ENCODE measurements around the gene LRRC26.

Gene LRRC26

GRCh38 chr9:137174722-137175293, 5.0 kb upstream of the LRRC26 start:
- Histone ChIP-seq H3K27me3 (ENCODE audit: control insufficient read depth in 1 of 2, insufficient read depth in 2 of 2, low read length in 2 of 2) (peaks cover 28 to 31% of the 10 kb centered on the region in 2 donors), H3K27ac (ENCODE audit: low read depth, low read length) (no peak overlapping the region)

DNA sequence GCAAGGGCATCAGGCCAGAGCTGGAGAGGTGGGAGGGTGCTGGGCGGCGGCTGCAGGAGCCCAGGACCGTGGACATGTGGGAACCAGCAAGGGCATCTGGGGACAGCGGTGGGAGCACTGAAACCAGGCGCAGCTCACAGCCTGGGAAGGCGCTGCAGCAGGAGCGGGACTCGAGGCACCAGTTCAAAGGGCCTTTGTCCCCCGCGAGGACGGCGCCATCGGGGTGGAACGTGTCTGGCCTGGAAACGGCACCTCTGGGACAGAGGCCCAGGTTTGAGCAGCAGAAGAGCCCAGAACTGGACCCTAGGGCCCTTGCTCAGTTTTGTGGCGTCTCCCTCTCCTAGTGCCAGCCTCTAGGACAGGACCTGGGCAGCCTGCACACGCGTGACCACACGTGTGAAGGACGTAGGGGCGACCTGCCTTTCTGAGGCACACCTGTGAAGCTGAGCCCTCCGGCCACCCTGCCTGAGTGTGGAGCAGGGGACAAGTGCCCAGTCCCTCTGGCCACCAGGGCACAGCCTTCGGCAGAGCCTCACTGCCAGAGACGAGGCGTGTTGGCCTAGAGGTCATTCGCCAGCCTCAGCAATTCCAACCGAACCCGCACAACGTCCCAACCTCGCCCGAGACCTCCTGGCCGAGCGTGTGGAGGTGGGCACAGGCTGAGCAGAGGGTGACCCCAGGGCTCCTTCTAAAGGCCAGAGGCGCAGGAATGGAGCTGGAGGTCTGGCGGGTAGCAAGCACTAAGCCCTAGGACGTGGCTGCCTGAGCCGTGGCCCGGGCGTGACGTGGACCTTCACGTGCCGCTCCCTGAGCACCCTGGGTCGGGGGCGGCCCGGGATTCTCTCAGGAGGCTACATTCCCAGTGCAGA, 4.2 kb upstream of the LRRC26 start:
- no peaks in the 10 kb centered on the region for H3K9me3 ChIP-seq (ENCODE audit: control insufficient read depth in 1 of 2, low read length in 2 of 2)
- H3K4me3 ChIP-seq (ENCODE audit: low read depth in 1 of 2, low read length in 2 of 2) = no peak overlapping the region
- H3K36me3 ChIP-seq (ENCODE audit: control insufficient read depth in 1 of 2, insufficient read depth in 2 of 2, low read length in 2 of 2) = peaks cover 0 to 12% of the 10 kb centered on the region in 2 donors
- H3K27me3 ChIP-seq (ENCODE audit: control insufficient read depth in 1 of 2, insufficient read depth in 2 of 2, low read length in 2 of 2) = peaks cover 28 to 31% of the 10 kb centered on the region in 2 donors
- H3K9ac ChIP-seq (ENCODE audit: low read depth in 1 of 2, low read length in 2 of 2) = no peak overlapping the region
- H3K4me1 ChIP-seq (ENCODE audit: control insufficient read depth in 1 of 2, insufficient read depth in 2 of 2, low read length in 2 of 2) = peaks cover 0 to 29% of the 10 kb centered on the region in 2 donors
- H3K27ac ChIP-seq (ENCODE audit: low read depth, low read length) = no peak overlapping the region

More at GRCh38 chr9:137174722-137175293, 5.0 kb upstream of the LRRC26 start:
- Histone ChIP-seq H3K36me3 (ENCODE audit: control insufficient read depth in 1 of 2, insufficient read depth in 2 of 2, low read length in 2 of 2) (peaks cover under 1 to 19% of the 10 kb centered on the region in 2 donors), H3K4me1 (ENCODE audit: control insufficient read depth in 1 of 2, insufficient read depth in 2 of 2, low read length in 2 of 2) (peaks cover 0 to 29% of the 10 kb centered on the region in 2 donors), H3K9ac (ENCODE audit: low read depth in 1 of 2, low read length in 2 of 2) (no peak overlapping the region), H3K4me3 (ENCODE audit: low read depth in 1 of 2, low read length in 2 of 2) (no peak overlapping the region), H3K9me3 (ENCODE audit: control insufficient read depth in 1 of 2, low read length in 2 of 2) (no peaks in the 10 kb centered on the region)

DNA sequence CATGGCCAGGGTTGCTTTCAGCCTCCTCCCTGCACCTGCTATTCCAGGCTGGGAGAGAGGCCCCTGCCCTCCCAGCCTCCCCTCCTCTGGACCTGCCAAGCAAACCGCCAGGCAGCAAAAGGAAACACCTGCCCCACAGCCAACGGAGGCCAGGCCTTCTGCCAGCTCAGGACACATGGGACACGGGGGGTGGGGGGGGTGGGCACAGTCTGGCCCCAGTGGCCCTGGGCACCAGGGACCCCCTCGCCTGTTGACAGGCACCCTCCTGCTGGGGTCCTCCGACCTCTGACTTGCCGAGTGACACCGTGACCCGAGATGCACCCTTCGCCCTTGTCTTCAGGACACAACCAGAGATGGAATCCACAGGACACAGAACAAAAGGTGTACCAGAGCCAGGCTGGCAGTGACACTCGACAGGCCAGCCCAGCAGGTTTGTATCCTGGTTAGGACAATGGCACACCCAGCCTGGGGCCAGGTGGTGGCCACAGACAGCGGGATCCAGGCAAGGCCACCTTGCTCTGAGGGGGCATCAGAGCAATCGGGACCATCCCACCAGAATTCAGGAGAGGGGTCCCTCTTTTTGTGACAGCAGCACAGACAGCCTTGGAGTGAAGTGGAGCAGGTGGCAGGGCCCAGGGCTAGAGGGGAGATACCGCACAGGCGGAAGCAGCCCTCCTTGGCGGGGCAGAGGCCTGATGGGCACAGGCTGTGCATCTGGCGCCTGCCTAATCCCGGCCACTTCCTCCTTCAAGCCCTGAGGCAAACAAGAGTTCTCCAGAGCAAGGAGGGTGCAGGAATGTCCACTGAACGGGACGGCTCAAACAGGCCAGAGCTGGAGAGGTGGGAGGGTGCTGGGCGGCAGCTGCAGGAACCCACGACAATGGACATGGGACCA, 3.3 kb upstream of the LRRC26 start:
- peaks cover 0 to 6% of the 10 kb centered on the region in 2 donors for H3K36me3 ChIP-seq (ENCODE audit: control insufficient read depth in 1 of 2, insufficient read depth in 2 of 2, low read length in 2 of 2)
- no peak overlapping the region for H3K27ac ChIP-seq (ENCODE audit: low read depth, low read length)
- H3K27me3 ChIP-seq (ENCODE audit: control insufficient read depth in 1 of 2, insufficient read depth in 2 of 2, low read length in 2 of 2) = peaks cover 28 to 31% of the 10 kb centered on the region in 2 donors
- H3K4me3 ChIP-seq (ENCODE audit: low read depth in 1 of 2, low read length in 2 of 2) = no peak overlapping the region
- H3K4me1 ChIP-seq (ENCODE audit: control insufficient read depth in 1 of 2, insufficient read depth in 2 of 2, low read length in 2 of 2) = peaks cover 0 to 30% of the 10 kb centered on the region in 2 donors
- no peaks in the 10 kb centered on the region for H3K9me3 ChIP-seq (ENCODE audit: control insufficient read depth in 1 of 2, low read length in 2 of 2)
- no peak overlapping the region for H3K9ac ChIP-seq (ENCODE audit: low read depth in 1 of 2, low read length in 2 of 2)

DNA sequence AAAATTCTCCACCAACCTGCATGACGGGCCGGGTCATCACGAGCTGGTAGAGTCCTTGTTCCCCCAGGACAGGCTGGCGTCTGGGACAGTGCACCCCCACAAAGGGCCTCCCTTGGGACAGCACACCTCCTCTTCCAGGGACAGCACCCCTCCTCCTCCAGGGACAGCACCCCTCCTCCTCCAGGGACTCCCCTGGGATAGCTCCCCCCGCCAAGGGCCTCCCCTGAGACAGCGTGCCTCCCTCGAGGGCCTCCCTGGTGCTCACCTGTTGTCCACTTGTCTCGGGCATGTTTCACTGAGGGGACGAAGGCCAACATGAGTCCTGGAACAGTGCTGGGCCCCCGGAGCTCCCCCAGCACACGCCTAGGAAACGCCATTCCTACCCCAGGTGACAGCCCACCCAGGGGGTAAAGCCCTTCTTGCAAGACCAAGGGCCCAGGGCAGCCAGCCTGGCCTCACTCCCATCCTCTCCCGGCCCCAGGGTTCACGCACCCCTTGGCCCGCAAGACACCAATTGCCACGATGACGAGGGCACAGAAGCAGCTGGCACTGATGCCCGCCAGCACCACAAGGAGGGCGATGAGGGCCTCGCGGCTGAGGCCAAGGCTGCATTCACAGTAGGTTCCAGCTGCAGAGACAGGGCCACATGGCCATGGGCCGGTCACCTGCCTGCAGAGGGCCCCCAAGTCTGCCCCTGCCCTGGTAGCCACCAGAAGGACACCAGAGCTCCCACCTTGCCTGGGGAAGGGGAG, 1.5 kb upstream of the LRRC26 start:
- Histone ChIP-seq H3K27ac (ENCODE audit: low read depth, low read length) (no peak overlapping the region), H3K36me3 (ENCODE audit: control insufficient read depth in 1 of 2, insufficient read depth in 2 of 2, low read length in 2 of 2) (no peaks in the 10 kb centered on the region), H3K4me3 (ENCODE audit: low read depth in 1 of 2, low read length in 2 of 2) (no peak overlapping the region), H3K4me1 (ENCODE audit: control insufficient read depth in 1 of 2, insufficient read depth in 2 of 2, low read length in 2 of 2) (peaks cover 0 to 33% of the 10 kb centered on the region in 2 donors), H3K27me3 (ENCODE audit: control insufficient read depth in 1 of 2, insufficient read depth in 2 of 2, low read length in 2 of 2) (peaks cover 35 to 39% of the 10 kb centered on the region in 2 donors), H3K9me3 (ENCODE audit: control insufficient read depth in 1 of 2, low read length in 2 of 2) (no peaks in the 10 kb centered on the region), H3K9ac (ENCODE audit: low read depth in 1 of 2, low read length in 2 of 2) (no peak overlapping the region)

DNA sequence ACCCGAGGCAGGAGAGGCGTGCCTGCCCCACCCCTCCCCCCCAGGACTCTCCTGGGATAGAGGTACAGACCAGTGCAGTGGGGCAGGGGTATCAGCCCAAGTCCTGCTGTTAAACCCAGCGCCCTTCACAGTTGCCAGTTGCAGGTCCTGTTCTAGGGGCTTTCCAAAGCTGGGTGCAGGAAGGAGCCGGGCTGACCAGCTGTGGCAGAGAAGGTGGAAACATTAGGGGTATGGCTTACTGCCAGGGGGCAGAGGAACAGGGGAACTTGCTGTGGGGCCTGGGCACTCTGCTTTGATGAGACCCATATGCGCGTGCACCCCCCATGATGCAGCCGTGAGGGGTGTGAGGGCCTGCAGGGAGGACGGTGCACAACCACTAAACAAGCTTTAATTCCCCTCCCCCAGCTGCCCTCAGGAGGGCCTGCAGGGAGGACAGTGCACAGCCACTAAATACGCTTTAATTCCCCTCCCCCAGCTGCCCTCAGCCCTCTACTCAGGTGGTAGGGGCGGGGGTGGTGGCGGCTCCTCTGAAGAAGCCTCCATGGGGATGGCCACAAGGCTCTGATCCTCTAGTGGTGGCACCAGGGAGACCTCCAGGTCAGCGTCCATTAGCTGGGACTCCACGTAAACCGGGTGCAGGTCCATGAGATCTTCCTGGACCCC, 766 bp upstream of the LRRC26 start:
- no peak overlapping the region for H3K27ac ChIP-seq (ENCODE audit: low read depth, low read length)
- no peaks in the 10 kb centered on the region for H3K36me3 ChIP-seq (ENCODE audit: control insufficient read depth in 1 of 2, insufficient read depth in 2 of 2, low read length in 2 of 2)
- H3K4me1 ChIP-seq (ENCODE audit: control insufficient read depth in 1 of 2, insufficient read depth in 2 of 2, low read length in 2 of 2) = peaks cover 0 to 27% of the 10 kb centered on the region in 2 donors
- H3K9ac ChIP-seq (ENCODE audit: low read depth in 1 of 2, low read length in 2 of 2) = no peak overlapping the region
- H3K4me3 ChIP-seq (ENCODE audit: low read depth in 1 of 2, low read length in 2 of 2) = no peak overlapping the region
- no peaks in the 10 kb centered on the region for H3K9me3 ChIP-seq (ENCODE audit: control insufficient read depth in 1 of 2, low read length in 2 of 2)
- peaks cover 37 to 39% of the 10 kb centered on the region in 2 donors for H3K27me3 ChIP-seq (ENCODE audit: control insufficient read depth in 1 of 2, insufficient read depth in 2 of 2, low read length in 2 of 2)

GRCh38 chr9:137168904-137169856, 671 bp downstream of the LRRC26 start:
- H3K9ac ChIP-seq (ENCODE audit: low read depth in 1 of 2, low read length in 2 of 2) = peak overlapping the region in 1 of 2 donors; percentile 43
- H3K4me3 ChIP-seq (ENCODE audit: low read depth in 1 of 2, low read length in 2 of 2) = peak overlapping the region; percentile 47 to 50
- H3K36me3 ChIP-seq (ENCODE audit: control insufficient read depth in 1 of 2, insufficient read depth in 2 of 2, low read length in 2 of 2) = no peaks in the 10 kb centered on the region
- H3K27me3 ChIP-seq (ENCODE audit: control insufficient read depth in 1 of 2, insufficient read depth in 2 of 2, low read length in 2 of 2) = peaks cover 28 to 35% of the 10 kb centered on the region in 2 donors
- peaks cover 0 to 22% of the 10 kb centered on the region in 2 donors for H3K4me1 ChIP-seq (ENCODE audit: control insufficient read depth in 1 of 2, insufficient read depth in 2 of 2, low read length in 2 of 2)
- H3K27ac ChIP-seq (ENCODE audit: low read depth, low read length) = no peak overlapping the region
- no peaks in the 10 kb centered on the region for H3K9me3 ChIP-seq (ENCODE audit: control insufficient read depth in 1 of 2, low read length in 2 of 2)

DNA sequence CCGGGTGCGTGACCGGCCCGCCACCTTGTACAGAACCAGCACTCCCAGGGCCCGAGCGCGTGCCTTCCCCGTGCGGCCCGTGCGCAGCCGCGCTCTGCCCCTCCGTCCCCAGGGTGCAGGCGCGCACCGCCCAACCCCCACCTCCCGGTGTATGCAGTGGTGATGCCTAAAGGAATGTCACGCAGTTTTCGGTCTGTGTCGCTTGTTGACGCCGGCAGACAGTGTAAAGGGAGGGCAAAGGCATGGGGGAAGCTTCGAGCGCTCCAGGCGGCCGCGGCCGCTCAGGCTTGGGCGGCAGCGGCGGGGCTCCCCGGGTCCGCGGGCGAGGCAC, 1.3 kb downstream of the LRRC26 start:
- Histone ChIP-seq H3K27me3 (ENCODE audit: control insufficient read depth in 1 of 2, insufficient read depth in 2 of 2, low read length in 2 of 2) (peaks cover 25 to 28% of the 10 kb centered on the region in 2 donors), H3K9ac (ENCODE audit: low read depth in 1 of 2, low read length in 2 of 2) (no peak overlapping the region), H3K36me3 (ENCODE audit: control insufficient read depth in 1 of 2, insufficient read depth in 2 of 2, low read length in 2 of 2) (no peaks in the 10 kb centered on the region), H3K9me3 (ENCODE audit: control insufficient read depth in 1 of 2, low read length in 2 of 2) (no peaks in the 10 kb centered on the region), H3K27ac (ENCODE audit: low read depth, low read length) (no peak overlapping the region), H3K4me1 (ENCODE audit: control insufficient read depth in 1 of 2, insufficient read depth in 2 of 2, low read length in 2 of 2) (peaks cover 0 to 17% of the 10 kb centered on the region in 2 donors), H3K4me3 (ENCODE audit: low read depth in 1 of 2, low read length in 2 of 2) (peak overlapping the region; percentile 47 to 50)

DNA sequence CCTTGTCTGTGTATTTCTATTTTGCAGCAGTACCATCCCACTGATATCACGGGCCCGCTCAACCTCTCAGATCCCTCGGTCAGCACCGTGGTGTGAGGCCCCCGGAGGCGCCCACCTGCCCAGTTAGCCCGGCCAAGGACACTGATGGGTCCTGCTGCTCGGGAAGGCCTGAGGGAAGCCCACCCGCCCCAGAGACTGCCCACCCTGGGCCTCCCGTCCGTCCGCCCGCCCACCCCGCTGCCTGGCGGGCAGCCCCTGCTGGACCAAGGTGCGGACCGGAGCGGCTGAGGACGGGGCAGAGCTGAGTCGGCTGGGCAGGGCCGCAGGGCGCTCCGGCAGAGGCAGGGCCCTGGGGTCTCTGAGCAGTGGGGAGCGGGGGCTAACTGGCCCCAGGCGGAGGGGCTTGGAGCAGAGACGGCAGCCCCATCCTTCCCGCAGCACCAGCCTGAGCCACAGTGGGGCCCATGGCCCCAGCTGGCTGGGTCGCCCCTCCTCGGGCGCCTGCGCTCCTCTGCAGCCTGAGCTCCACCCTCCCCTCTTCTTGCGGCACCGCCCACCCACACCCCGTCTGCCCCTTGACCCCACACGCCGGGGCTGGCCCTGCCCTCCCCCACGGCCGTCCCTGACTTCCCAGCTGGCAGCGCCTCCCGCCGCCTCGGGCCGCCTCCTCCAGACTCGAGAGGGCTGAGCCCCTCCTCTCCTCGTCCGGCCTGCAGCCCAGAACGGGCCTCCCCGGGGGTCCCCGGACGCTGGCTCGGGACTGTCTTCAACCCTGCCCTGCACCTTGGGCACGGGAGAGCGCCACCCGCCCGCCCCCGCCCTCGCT, 1.9 kb downstream of the LRRC26 start:
- Histone ChIP-seq H3K27ac (ENCODE audit: low read depth, low read length) (no peak overlapping the region), H3K9ac (ENCODE audit: low read depth in 1 of 2, low read length in 2 of 2) (no peak overlapping the region), H3K36me3 (ENCODE audit: control insufficient read depth in 1 of 2, insufficient read depth in 2 of 2, low read length in 2 of 2) (no peaks in the 10 kb centered on the region), H3K4me3 (ENCODE audit: low read depth in 1 of 2, low read length in 2 of 2) (peak overlapping the region in 1 of 2 donors; percentile 43), H3K27me3 (ENCODE audit: control insufficient read depth in 1 of 2, insufficient read depth in 2 of 2, low read length in 2 of 2) (peaks cover 20 to 23% of the 10 kb centered on the region in 2 donors), H3K4me1 (ENCODE audit: control insufficient read depth in 1 of 2, insufficient read depth in 2 of 2, low read length in 2 of 2) (peaks cover 0 to 12% of the 10 kb centered on the region in 2 donors), H3K9me3 (ENCODE audit: control insufficient read depth in 1 of 2, low read length in 2 of 2) (no peaks in the 10 kb centered on the region)

Measured in duodenal mucosa (tissue), 2 donors.